Prostate gland (tissue), 2 donors: ENCODE results near the gene NHLRC2.

Experiments used
- CTCF ChIP-seq, 4 experiments: fragments of 200-600 bp in 2 of 4; fragments of 450-650 bp in 2 of 4; sonication (generic) in 2 of 4; IDR thresholded peaks; 1 replicate in 3 of 4; 2 replicates in 1 of 4; pipeline ENCODE4 v1.5.1; 2016 to 2019; ENCODE audit warnings: antibody characterized with exemption in 4 of 4, mild to moderate bottlenecking in 2 of 4, moderate library complexity in 2 of 4
- POLR2A ChIP-seq: fragments of 450-650 bp; IDR thresholded peaks from one replicate; pipeline ENCODE4 v1.6.1; 2016; ENCODE audit warnings: antibody characterized with exemption, mild to moderate bottlenecking

GRCh38 chr10:113842171-113842570 lies 12.3 kb upstream of the NHLRC2 start:
- TF ChIP-seq CTCF (IDR thresholded peaks at IDR 0.05) = no peak
- TF ChIP-seq POLR2A = no peak
